Heart left ventricle (tissue), 16 donors: ENCODE measurements around the gene PTPRK. TPM values are rescaled to one million over a fixed set of nuclear protein-coding genes. Genes with fewer than 3 reads are reported as not detected.

Source experiments
- ATAC-seq, 4 donors: fragments of 200-7000 bp; cut with Tn5 transposase; one replicate each; pipeline ENCODE4 v1.9.1; 2020 to 2022; ENCODE audit warnings: moderate library complexity in 4 of 4, mild to moderate bottlenecking in 3 of 4, moderate number of reproducible peaks in 1 of 4
- DNase-seq, 5 donors: peaks; one replicate each; pipeline ENCODE4 v3.0.0-alpha.2; 2020
- H3K27ac ChIP-seq, 12 donors: fragments of 200-600 bp; sonication (generic) in 4 of 12; one replicate each; pipeline versions ENCODE4 v1.5.0 to v1.8.0; 2016 to 2022; ENCODE audit warnings: mild to moderate bottlenecking in 2 of 12
- H3K27me3 ChIP-seq, 9 donors: fragments of 200-600 bp; sonication (generic) in 2 of 9; one replicate each; pipeline versions ENCODE4 v1.5.1 to v1.8.0; 2016 to 2022; ENCODE audit warnings: mild to moderate bottlenecking in 3 of 9
- H3K36me3 ChIP-seq, 9 donors: fragments of 200-600 bp; sonication (generic) in 2 of 9; one replicate each; pipeline versions ENCODE4 v1.5.0 to v1.8.0; 2018 to 2022; ENCODE audit warnings: mild to moderate bottlenecking in 2 of 9
- H3K4me1 ChIP-seq, 12 donors: fragments of 200-600 bp; sonication (generic) in 4 of 12; one replicate each; pipeline versions ENCODE4 v1.5.0 to v1.8.0; 2016 to 2022; ENCODE audit warnings: mild to moderate bottlenecking in 3 of 12
- H3K4me3 ChIP-seq, 12 donors: fragments of 200-600 bp; sonication (generic) in 4 of 12; one replicate each; pipeline versions ENCODE4 v1.5.0 to v1.8.0; 2017 to 2022; ENCODE audit warnings: mild to moderate bottlenecking in 9 of 12, moderate library complexity in 4 of 12
- H3K9me3 ChIP-seq, 12 donors: fragments of 200-600 bp; sonication (generic) in 4 of 12; one replicate each; pipeline versions ENCODE4 v1.5.0 to v1.8.0; 2016 to 2022; ENCODE audit warnings: mild to moderate bottlenecking in 1 of 12
- CTCF ChIP-seq, 12 donors: fragments of 200-600 bp; sonication (generic) in 4 of 12; IDR thresholded peaks; one replicate each; pipeline versions ENCODE4 v1.5.0 to v1.8.0; 2018 to 2022; ENCODE audit warnings: antibody characterized with exemption in 12 of 12, mild to moderate bottlenecking in 5 of 12
- POLR2A ChIP-seq, 2 donors: fragments of 450-650 bp; IDR thresholded peaks; one replicate each; pipeline ENCODE4 v1.6.1; 2017; ENCODE audit warnings: antibody characterized with exemption in 2 of 2, mild to moderate bottlenecking in 2 of 2, moderate library complexity in 2 of 2
- WGBS, 4 donors: extraction: QIAGEN DNeasy Blood & Tissue Kit in 2 of 4; methylation state at CpG; one replicate each; pipeline versions ENCODE4 v1.1.5 to v1.1.7; 2013 to 2018; 5-methylcytosine and 5-hydroxymethylcytosine counted together
- intact Hi-C, 10 donors: fragments of 100-400 bp; cut with DNase I; formaldehyde crosslinking; loops; one replicate each; pipeline versions ENCODE4 v1.11.1 to v1.14.2; 2022
- polyA plus RNA-seq, 2 donors: library from polyadenylated mRNA; stranded (reverse); fragments of 200-250 nt; gene quantifications; one replicate each; pipeline ENCODE4 v1.2.3, GENCODE V29; 2013
- total RNA-seq, 9 donors: library from RNA; depleted of rRNA in 2 of 9; stranded (reverse); fragments of >200 nt in 2 of 9; fragmentation: NEBNext Ultra II Directional in 3 of 9; extraction: Animal tissue kit (Norgen Biotek cat#: 25700) in 3 of 9; gene quantifications; one replicate each; pipeline versions ENCODE4 v1.1.0 to v1.2.4, GENCODE V29; 2016 to 2023
- donor health status: ischemic (EF 13 %, LVEDD 7.1; RV severe dilation, severe dysfunction).
- donor health status: healthy with polysubstance abuse.
- donor health status: DM: no; HTN: yes; CAD: no.
- donor health status: DM: no; HTN: no; CAD: no.
- donor health status: ischemic (EF 25% LVEDD 6.9; RV normal size, moderate dysfunction).
- donor health status: ischemic (EF 25% LVEDD 5.7; RV mildly dilated, moderate dysfunction).
- donor health status: healthy.
- donor health status: DM: yes; HTN: yes; CAD: no.
- donor health status: ischemic (EF 35%, LVEDD 5.7; RV mildly dilated, moderate dysfunction).
- donor health status: nonischemic (EF 11% LVEDD 7.7; RV severe dilation, severe dysfunction).
- donor health status: DM: yes; HTN: yes; CAD: no.
- donor health status: PGD.
- donor health status: ischemic (EF 29% LVEDD 5.4; RV normal size, mild dysfunction).
- donor health status: nonischemic (EF 23%, LVEDD 6.1; RV moderate dilation, normal function).

The PTPRK gene
- total and polyA plus RNA-seq, 11 donors = 5.4 to 50.8 (median 38.5) TPM

- no peak overlapping the region for H3K27ac ChIP-seq
- ATAC-seq (peak in 1 of 4 donors; percentile 41), DNase-seq (no peak)
- H3K4me1 ChIP-seq = peaks cover 0 to 11% (median 0%) of the 10 kb centered on the region in 12 donors
- intact Hi-C loops = no loop called here
- no peaks in the 10 kb centered on the region for H3K27me3 ChIP-seq
- WGBS, 4 donors = 52 to 70% (median 58%) methylated on average over 3 of the region's 3 CpGs
- no peak overlapping the region for H3K4me3 ChIP-seq
- TF ChIP-seq CTCF (IDR thresholded peaks at IDR 0.05) (no peak), POLR2A (IDR thresholded peaks at IDR 0.05) (no peak)
- H3K36me3 ChIP-seq = no peaks in the 10 kb centered on the region
- H3K9me3 ChIP-seq = no peaks in the 10 kb centered on the region
These were observed 310.6 kb downstream of the PTPRK start for GRCh38 chr6:128209771-128210170.

- intact Hi-C loops = no loop called here
- Histone ChIP-seq H3K9me3 (no peaks in the 10 kb centered on the region), H3K4me3 (no peak overlapping the region), H3K27me3 (no peaks in the 10 kb centered on the region), H3K27ac (no peak overlapping the region), H3K4me1 (peaks cover 0 to 11% (median 0%) of the 10 kb centered on the region in 12 donors), H3K36me3 (no peaks in the 10 kb centered on the region)
- DNase-seq (no peak), ATAC-seq (no peak)
- no peak for TF ChIP-seq POLR2A (IDR thresholded peaks at IDR 0.05)
- no peak for TF ChIP-seq CTCF (IDR thresholded peaks at IDR 0.05)
- WGBS, 4 donors = 72 to 96% (median 79%) methylated on average over 5 of the region's 5 CpGs
These were observed 311.4 kb downstream of the PTPRK start for GRCh38 chr6:128208851-128209580.

- Histone ChIP-seq H3K4me3 (no peak overlapping the region), H3K4me1 (peaks cover 0 to 11% (median 0%) of the 10 kb centered on the region in 12 donors), H3K27ac (no peak overlapping the region), H3K27me3 (no peaks in the 10 kb centered on the region), H3K36me3 (no peaks in the 10 kb centered on the region), H3K9me3 (no peaks in the 10 kb centered on the region)
- ATAC-seq (peak in 1 of 4 donors; percentile 29), DNase-seq (no peak)
- TF ChIP-seq POLR2A (IDR thresholded peaks at IDR 0.05) (no peak), CTCF (IDR thresholded peaks at IDR 0.05) (no peak)
- intact Hi-C loops = no loop called here
These were observed 312.3 kb downstream of the PTPRK start for GRCh38 chr6:128208078-128208477.

- intact Hi-C loops = no loop called here
- Histone ChIP-seq H3K4me3 (no peak overlapping the region), H3K9me3 (no peaks in the 10 kb centered on the region), H3K36me3 (no peaks in the 10 kb centered on the region), H3K27ac (no peak overlapping the region), H3K27me3 (no peaks in the 10 kb centered on the region), H3K4me1 (peaks cover 0 to 14% (median 0%) of the 10 kb centered on the region in 12 donors)
- no peak for TF ChIP-seq POLR2A (IDR thresholded peaks at IDR 0.05)
- TF ChIP-seq CTCF (IDR thresholded peaks at IDR 0.05) = no peak
- DNase-seq (no peak), ATAC-seq (no peak)
- WGBS, 4 donors = 93 to 97% (median 95%) methylated on average over 2 of the region's 2 CpGs
These were observed 313.6 kb downstream of the PTPRK start for GRCh38 chr6:128206610-128207426.
